Measurements from ENCODE around the gene LHX1.

Gene LHX1

DNA sequence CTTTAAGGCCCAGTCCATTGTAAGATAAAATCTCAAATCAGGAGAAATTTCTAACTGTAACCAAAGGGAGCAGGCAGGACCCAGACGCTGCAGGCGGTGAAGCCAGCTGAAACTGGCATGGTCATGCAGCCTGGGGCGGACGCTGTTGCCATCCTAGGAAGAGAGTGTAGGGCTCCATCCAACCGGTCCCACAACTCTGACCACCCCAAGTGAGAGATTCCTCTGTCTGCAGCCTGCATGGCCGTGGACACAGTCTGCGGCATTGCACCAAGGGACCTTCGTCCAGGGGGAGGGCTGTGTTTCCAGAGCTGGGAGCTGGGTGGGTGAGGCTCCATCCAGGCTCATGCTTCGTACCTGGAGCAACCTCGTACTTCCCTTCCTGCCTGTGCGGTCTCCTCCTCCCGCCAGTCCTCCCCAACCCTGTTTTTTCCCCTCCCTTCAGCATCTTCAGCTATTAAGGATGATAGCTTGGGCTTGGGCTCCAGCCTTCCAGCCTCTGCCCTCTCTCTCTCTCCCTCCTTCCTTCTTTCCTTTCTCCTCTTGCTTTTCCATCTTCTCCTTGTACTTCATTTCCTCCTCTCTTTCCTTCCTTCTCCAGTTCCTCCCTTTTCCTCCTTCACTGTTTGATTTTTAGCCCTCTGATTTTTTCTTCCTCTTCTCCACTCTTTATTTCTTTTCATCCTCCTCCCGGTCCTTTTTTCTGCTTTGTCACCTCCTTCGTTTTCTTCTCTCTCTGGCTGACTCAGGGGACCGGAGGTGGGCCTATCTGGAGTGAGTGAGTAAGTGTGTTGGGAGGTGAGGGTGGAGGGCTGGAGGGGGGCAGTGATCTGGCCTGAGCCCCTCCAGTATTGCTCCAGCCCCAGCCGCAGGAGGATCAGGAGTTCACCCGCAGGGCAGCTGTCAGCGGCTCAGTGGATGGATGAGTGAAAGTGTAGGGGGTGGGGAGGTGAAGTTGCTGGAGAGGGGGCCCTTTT, 17.0 kb upstream of the LHX1 start:
- H3K4me3 ChIP-seq (ENCODE audit: low read length) = no peak overlapping the region

DNA sequence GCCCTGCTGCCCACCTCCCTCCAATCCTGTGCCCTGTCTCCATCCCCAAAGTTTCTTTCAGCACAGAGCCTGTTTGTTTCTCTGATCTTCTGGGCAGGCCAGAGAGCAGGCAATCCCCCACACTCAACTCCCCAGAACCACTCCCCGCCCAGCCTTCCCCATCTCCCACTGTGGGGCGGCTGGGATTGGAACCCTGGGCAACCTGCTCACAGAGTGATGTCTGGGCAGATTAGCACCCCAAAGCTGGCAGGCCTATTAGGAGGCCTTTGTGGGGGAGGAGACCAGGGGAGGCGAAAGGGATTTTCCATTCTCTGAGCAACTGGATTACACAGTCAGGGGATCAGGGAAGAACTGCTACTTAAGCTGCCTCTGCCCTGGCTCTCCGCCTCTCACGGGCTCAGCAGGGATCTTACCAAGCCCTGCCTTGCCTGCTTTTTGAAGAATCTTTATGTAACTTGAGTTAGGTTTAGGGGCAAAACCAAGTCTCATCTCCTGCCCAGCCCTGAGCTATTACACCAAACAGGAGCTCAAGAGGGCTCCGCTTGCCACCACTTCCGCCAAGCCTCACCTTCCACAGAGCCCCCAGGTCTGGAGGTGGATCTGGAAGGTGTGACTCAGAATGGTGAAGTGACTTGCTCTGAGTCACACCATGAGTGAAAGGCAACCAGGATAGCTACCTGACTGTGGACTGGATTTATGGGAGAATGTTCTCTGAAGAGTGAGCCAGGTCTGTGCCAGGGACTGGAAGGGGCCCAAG, 16.0 kb upstream of the LHX1 start:
- no peak overlapping the region for H3K4me3 ChIP-seq (ENCODE audit: low read length)
- DNase-seq (ENCODE audit: low read depth, low spot score) = no peak

More for the DNA sequence above, 17.0 kb upstream of the LHX1 start:
- no peak for DNase-seq (ENCODE audit: low read depth, low spot score)

DNA sequence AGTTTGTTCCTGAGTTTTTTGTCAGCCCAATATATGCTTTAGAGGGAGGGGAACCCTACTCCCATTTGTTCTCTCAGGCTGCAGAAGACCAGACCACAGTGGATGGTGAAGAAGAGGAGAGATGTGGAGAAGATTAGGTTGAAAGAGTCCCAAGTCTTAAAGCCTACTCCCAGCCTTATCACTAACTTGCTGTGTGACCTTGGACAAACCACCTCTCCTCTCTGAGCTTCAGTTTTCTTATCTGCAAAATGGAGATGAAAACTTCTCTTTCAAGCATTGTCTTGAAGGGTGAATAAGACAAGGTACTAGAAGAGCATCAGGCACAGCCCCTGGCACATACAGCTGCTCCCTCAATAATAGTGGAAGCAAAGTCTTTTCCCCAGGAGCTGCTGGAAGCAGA, 15.1 kb upstream of the LHX1 start:
- no peak for DNase-seq (ENCODE audit: low read depth, low spot score)
- H3K4me3 ChIP-seq (ENCODE audit: low read length) = no peak overlapping the region

DNA sequence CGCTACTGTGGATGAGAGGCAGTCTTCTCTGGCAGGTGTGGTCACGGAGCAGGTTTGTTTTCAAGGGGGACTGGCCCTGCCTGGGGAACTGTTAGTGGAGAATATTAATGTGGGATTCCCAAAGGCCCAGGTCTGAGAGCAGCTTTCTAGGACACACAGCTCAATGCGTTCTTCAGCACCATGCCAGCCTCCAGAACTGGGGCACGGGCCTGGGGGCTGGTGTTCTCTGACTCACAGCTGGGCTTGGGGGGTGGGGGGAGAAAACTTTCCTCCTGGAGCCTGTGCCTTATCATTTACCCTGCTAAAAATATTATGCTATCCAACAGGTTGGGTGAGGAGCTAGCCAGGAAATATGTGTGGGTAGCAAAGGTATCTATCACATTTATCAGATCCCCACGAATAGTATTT, 13.5 kb upstream of the LHX1 start:
- no peak overlapping the region for H3K4me3 ChIP-seq (ENCODE audit: low read length)
- no peak for DNase-seq (ENCODE audit: low read depth, low spot score)

DNA sequence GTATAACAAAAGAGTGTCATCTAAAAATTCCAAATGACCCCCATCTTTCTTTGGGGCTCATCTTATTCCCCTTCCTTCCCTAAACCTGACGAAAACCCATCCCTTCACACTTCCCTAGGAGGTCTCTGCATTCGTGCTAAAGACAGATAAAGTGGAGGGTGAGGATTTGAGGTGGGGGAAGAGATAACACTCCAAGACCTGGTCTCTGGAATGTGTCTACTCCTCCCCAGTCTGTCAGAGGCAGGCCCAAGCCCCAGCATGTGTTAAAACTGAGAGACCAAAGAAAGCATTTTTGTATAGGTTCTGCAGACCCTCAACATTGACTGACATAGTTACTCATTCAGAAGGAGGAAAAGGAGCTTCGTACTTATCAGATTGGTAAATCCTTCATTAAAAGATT, 11.0 kb upstream of the LHX1 start:
- H3K4me3 ChIP-seq (ENCODE audit: low read length) = no peak overlapping the region
- DNase-seq (ENCODE audit: low read depth, low spot score) = no peak

DNA sequence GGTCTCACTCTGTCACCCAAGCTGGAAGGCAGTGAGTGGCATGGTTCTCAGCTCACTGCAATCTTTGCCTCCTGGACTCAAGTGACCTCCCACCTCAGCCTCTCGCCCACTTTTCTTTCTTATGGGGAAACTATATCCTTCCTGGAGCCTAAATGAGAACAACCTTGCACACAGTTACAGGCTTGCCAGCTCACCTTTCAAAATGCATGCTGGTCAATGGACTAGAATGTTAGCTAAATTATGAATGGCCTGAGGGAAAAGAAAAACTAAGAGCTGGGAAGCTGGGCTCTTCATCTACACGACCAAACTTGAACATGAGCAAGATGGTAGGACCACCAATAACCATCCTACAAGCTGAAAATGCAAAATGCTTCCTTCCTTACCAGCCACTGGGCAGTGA, 10.6 kb upstream of the LHX1 start:
- DNase-seq (ENCODE audit: low read depth, low spot score) = no peak
- H3K4me3 ChIP-seq (ENCODE audit: low read length) = no peak overlapping the region

DNA sequence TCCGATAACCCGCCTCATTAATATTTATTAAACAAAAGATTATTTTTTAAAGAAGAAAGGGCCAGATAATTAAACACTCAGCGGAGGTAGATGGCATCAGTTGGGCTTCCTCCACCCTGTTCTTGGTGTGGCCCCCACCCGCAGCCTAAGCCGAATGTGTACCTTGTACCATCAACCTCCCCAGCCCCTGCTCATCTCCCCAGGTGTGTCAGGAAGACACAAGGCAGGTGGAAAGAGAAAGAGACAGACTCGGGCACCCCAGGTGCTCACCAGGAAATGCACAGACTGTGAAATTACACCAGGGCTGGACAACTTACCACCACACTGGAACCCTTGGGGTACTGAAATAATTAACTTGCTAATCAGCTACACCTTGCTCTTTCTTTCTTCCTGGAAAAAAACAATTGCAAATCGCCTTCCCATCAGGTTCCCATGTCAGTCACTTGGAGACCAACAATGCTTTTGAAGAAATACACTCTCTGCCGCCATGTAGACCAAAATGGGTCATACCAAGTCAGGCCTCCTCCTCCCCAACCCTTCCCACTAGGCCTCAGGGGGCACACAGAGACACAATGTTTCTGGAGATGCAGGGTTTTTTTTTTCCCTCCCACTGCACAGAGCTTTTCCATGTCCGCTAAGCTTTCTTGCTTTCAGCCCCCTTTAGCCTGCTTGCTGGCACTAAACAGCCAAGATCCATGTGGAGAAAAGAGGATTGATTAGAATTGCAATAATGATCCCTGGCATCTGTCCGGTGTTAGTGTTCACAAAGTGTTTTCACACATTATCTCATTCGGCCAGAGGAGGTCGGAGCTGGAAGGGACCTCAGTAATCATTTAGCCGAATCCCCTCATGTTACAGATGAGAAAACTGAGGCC, 8.6 kb upstream of the LHX1 start:
- H3K4me3 ChIP-seq (ENCODE audit: low read length) = no peak overlapping the region
- no peak for DNase-seq (ENCODE audit: low read depth, low spot score)

DNA sequence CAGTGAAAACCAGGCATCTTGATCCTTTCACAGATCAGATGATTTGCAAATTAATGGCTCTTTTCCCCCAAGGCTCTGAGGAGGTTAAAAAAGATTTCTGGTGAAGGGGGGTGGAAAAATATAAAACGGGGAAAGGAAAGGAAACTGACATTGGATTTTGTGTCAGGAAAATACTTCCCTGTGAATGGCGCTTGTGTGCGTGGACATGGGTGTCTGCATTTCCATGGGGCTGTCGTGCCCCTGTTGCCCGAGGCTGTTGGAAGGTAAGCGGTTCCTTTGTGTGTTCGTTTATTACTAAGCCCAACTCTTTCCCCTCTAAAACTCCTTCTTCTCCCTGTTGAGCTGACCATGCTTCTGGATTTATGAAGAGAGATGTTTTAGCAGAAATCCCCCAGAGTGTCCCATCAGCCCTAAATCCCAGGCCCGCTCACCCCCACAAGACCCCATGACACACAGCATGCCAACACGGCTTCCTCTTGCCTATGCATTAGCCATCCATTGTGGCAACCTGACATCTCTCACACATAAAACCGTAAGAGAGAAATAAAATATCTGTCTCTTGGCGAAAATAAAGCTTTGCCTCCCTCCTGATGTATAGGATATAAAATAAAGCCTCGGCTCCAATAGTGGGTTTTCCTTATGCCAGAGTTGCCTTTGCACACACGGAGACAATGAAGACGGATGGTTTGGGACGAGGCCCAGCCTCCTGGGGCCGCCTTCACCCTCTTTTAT, 7.3 kb upstream of the LHX1 start:
- no peak for DNase-seq (ENCODE audit: low read depth, low spot score)
- H3K4me3 ChIP-seq (ENCODE audit: low read length) = no peak overlapping the region

DNA sequence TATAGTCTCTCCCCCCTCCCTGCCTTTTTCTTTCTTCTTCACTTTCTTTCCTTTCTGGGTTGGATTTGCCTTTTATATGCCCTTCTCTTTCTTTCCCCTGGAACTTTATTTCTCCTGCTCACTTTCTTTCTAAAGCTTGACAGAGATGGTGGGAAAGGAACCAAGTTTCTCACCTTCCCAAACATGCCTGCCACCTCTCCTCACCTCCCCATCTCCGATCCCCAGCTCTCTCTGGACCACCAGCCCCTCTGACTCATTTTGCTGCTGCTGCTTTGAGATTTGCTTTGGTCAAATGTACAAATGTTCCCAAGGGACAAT, 6.7 kb upstream of the LHX1 start:
- no peak overlapping the region for H3K4me3 ChIP-seq (ENCODE audit: low read length)
- no peak for DNase-seq (ENCODE audit: low read depth, low spot score)

DNA sequence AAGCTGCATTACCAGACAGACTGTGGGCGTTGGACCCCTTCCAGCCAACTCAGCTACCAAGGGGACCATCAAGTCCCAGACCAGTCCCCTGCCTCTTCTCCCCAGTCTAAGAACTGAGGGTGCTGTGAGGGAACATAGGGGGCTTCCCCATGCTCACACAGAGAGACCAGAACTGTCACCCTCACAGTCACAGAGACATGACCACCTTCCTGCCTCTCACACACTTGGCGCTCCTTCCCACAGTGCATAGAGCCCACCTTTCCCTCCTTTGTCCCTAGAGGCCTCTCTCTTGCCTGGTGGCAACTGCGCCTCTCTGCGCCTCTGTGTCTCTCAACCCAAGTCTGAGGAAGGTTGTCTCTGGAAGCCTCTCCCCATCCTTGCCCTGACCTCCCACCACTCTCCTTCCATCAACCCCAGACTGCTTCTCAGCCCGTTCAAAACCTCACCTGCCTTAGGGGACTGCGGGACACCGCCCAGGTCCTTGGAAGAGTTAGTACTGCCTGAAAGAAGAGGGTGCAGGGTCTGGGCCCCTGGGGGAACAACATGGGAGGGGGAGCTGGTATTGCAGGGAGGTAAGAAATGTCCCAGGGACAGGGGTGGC, 6.1 kb upstream of the LHX1 start:
- H3K4me3 ChIP-seq (ENCODE audit: low read length) = no peak overlapping the region
- DNase-seq (ENCODE audit: low read depth, low spot score) = no peak

DNA sequence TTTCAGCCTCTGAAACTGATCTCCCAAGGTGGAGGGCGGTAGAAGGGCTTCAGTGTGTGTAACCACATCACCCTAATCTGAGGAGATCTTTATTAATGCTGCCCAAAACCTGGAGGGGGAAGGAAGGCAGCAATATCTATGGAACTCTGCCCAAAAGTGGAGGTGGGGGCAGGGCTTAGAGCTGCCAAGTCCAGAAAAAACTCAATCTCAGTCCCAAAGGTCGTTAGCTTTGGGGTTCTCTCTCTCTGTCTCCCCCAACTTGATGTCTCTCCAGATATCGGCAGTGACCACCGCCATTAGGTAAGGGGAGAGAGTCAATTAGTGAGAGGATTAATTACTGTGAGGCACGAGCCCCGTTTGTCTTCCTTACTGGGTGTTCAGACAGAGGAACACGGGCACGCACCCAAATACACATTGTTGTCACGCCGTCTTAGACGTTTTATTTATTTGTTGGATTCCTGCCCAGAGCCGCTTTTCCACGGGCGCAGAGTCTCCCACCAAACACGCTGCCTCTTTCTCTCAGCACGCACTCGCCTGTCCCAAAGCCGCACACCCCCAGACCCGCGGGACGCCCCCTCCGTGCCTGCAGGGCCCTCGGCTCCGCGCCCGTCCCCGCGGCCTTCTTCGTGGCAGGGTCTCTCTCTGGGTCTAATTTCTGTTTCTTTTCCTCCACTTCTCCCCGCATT, 5.4 kb upstream of the LHX1 start:
- no peak overlapping the region for H3K4me3 ChIP-seq (ENCODE audit: low read length)
- no peak for DNase-seq (ENCODE audit: low read depth, low spot score)

DNA sequence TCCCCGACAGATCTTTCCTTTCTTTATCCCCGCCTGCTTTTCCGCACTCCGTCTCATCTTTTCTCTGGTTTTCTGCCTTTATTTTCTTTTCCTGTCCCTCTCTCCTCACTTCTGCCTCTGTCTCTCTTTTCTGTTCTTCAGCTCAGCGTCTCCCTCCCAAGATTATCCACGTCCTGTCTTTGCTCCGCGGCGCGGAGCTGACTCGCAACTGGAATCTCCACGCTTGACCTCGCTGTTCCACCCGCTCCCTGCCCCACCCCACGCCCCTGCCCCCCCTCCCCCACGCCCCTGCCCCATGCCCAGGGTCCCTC, 4.9 kb upstream of the LHX1 start:
- H3K4me3 ChIP-seq (ENCODE audit: low read length) = no peak overlapping the region
- DNase-seq (ENCODE audit: low read depth, low spot score) = no peak

DNA sequence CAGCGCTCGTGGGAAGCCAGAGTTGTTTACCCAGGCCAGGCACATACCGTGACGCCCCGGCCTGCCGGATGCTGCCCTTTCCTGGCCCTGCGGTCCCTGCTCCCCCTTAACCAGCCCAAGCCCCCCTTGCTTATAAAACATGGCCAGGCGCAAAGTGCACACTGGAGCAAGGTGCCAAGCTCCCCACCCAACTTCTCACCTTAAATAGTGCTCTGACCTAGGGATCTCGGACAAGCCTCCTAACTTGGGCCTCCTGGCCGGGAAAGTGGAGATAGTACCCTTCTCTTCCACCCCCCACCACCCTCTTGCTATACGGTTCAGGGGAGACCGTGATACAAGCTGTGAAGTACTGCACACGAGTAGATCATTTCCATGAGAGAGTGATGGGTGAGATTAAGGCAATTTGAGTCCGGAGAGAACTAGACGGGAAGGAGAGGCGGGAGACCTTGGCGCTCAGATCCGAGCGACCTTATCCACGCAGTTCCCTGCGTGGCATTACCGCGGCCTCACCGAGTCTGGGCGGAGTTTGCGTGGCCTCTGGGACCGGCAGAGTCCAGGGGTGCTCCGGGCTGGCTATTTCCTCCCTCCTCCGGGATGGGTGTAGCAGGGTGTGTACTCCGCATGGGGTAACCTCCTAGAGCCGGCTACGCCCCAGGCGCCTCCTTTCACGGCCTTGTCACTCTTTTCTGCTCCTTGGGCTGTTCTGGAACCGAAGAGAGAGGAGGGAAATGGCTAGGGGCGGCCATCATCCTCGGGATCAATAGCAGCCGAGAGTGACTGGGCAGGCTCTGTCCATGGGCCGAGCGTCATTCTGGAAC, 4.4 kb upstream of the LHX1 start:
- DNase-seq (ENCODE audit: low read depth, low spot score) = no peak
- no peak overlapping the region for H3K4me3 ChIP-seq (ENCODE audit: low read length)

DNA sequence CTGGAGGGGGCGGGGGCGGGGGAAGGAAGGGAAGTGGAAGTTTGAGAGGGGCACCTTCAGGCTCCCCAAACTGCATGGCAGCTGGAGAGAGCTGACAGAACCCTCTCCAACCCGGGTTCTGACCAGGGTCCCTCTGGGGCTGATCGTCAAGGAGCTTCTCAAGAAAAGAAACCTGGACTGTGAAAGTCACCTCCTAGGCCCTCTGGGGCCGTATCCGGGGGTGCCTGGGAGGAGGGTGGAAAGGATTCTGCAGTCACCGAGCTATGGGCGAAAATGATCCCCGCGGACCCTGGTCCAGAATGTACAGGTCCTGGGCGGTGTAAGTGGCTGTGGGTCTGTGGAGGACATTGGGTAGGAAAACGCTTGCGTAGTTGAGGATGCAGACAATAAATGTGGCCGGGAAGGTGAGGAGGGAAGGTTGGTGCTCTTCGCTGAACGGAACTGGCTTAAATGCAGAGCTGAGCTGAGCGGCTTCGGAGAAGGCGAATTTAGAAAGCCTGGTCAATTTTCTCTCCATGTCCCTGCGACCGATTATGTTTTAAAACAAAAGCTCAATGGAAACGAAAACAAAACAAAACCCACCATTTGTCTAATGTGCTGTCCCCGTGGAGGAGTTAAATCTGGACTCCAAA, 3.6 kb upstream of the LHX1 start:
- no peak overlapping the region for H3K4me3 ChIP-seq (ENCODE audit: low read length)
- no peak for DNase-seq (ENCODE audit: low read depth, low spot score)

DNA sequence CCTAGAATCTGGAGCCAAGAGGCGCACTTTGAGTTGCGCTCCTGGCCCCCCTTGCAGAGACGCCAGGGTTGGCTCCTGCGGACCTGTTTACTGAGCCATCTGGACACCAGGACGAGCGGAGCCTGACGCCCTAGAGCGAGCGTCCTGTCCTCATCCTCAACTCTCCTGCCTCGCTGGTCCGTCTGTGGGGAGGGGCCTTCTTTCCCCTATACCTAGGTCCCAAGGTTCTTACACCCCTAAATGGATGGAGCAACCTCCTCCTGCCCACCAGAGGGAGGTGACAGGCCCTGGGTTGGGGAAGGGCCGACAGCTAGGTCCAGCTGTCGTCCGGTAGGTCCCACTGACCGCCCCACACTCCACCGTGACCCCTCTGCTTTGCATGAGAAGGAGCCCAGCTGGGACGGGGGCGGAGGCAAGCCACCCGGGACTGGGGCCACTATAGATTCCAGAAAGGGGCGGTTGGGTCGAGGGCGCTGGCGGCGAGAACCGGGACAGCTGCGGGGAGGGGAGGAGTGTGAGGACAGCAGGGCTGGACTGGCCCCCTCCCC, 3.1 kb upstream of the LHX1 start:
- no peak for DNase-seq (ENCODE audit: low read depth, low spot score)
- H3K4me3 ChIP-seq (ENCODE audit: low read length) = no peak overlapping the region

DNA sequence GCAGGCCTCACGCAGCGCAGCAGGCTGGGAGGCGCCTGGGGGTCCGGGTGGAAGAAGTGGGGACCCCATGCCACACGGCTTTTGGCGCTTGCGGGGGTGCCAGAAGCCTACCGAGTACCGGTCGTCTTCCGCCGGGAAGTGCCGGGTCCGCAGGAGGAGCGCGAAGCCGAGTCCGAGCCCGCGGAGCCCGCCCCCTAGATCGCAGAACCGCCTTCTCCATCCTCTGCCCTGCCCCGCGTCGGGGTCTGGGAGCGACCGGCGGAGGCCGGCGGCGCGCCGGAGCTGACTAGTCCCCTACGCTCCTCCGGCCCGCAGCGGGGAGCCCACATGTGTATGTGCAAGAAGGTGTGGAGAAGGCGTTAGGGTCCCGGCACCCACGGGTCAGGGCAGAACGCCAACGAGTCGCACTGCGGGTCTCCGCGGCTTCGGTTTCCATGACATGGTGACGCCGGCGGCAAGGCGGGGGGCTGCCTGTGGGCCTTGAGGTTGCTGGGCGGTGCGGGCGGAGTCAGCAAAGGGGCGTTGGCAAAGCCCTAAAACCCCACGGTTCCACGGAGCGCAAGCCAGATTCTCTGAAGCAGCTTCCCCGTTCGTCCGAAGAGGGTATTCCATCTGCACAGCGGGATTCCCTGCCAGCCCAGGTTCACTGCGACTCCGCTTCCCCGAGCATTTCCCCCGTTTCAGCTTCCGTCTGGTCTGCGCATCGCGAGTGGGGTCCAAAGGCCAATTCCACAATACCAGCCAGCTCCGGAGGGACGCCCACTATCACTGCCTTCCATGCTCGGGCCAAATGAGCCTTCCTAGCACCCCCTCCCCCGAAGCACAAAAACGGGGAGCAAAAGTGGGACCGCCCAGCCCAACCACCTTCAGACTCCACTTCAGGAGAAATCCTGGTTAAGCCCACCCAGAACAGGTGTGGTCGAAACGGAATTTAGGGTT, 2.3 kb upstream of the LHX1 start:
- DNase-seq (ENCODE audit: low read depth, low spot score) = no peak

More for the DNA sequence above, 2.3 kb upstream of the LHX1 start:
- no peak overlapping the region for H3K4me3 ChIP-seq (ENCODE audit: low read length)

Data from Jurkat, Clone E6-1 (cell line).